HEK293 (cell line): Measurements from ENCODE around the gene THSD7B.

Source experiments
- CTCF ChIA-PET: fragments of 350-600 bp; formaldehyde crosslinking; extraction: SDS; loops from one replicate; lab custom pipeline; 2021; ENCODE audit warnings: antibody characterized with exemption; lab: Yijun Ruan, JAX
- POLR2A ChIA-PET: fragments of 300-600 bp; formaldehyde crosslinking; extraction: SDS; loops from one replicate; lab custom pipeline; 2020; ENCODE audit warnings: antibody characterized with exemption, inconsistent platforms; lab: Yijun Ruan, JAX
- H3K27ac ChIP-seq: fragments of 200-500 bp; sonication (Bioruptor generic); 2 replicates; pipeline ENCODE4 v1.5.1; 2014; ENCODE audit warnings: low read depth, low read length, control low read depth, inconsistent platforms; ENCODE audit errors: extremely low read depth
- H3K36me3 ChIP-seq, 2 experiments: fragments of 200-500 bp in 1 of 2; sonication (Bioruptor generic) in 1 of 2; 1 replicate in 1 of 2; 2 replicates in 1 of 2; pipeline ENCODE4 v1.5.1; 2014 to 2017; ENCODE audit warnings: inconsistent platforms in 2 of 2, low read length in 2 of 2; ENCODE audit not compliant: control insufficient read depth in 2 of 2, insufficient read depth in 1 of 2
- H3K4me1 ChIP-seq: fragments of 200-500 bp; sonication (Bioruptor generic); 2 replicates; pipeline ENCODE4 v1.5.1; 2014; ENCODE audit warnings: mild to moderate bottlenecking, low read length, inconsistent platforms; ENCODE audit not compliant: control insufficient read depth, insufficient read depth
- H3K4me3 ChIP-seq: 2 replicates; pipeline ENCODE4 v1.5.1; 2011; ENCODE audit warnings: low read depth, mild to moderate bottlenecking, control low read depth, low read length, moderate library complexity
- H3K9me3 ChIP-seq: fragments of 200-500 bp; sonication (Bioruptor generic); 2 replicates; pipeline ENCODE4 v1.5.1; 2014; ENCODE audit warnings: low read depth, low read length, inconsistent platforms; ENCODE audit not compliant: control insufficient read depth, insufficient read depth
- IKZF3 ChIP-seq: fragments of 450-650 bp; IDR thresholded peaks from 2 replicates; pipeline ENCODE4 v1.5.0; 2018; ENCODE audit warnings: missing biosample characterization, mild to moderate bottlenecking, missing genetic modification characterization, moderate library complexity
- ZBTB8A ChIP-seq: fragments of 450-650 bp; formaldehyde crosslinking; IDR thresholded peaks from 2 replicates; pipeline ENCODE4 v1.5.1; 2016; ENCODE audit warnings: missing biosample characterization, missing genetic modification characterization
- ZEB2 ChIP-seq: fragments of 450-650 bp; formaldehyde crosslinking; IDR thresholded peaks from 2 replicates; pipeline ENCODE4 v1.5.1; 2016; ENCODE audit warnings: missing biosample characterization, missing genetic modification characterization
- ZNF24 ChIP-seq: fragments of 450-650 bp; formaldehyde crosslinking; IDR thresholded peaks from 2 replicates; pipeline ENCODE4 v1.5.1; 2016; ENCODE audit warnings: missing biosample characterization, missing genetic modification characterization
- ZNF292 ChIP-seq: fragments of 450-650 bp; formaldehyde crosslinking; IDR thresholded peaks from 2 replicates; pipeline ENCODE4 v1.5.1; 2016; ENCODE audit warnings: low read depth, missing biosample characterization, missing genetic modification characterization, borderline replicate concordance
- ZNF473 ChIP-seq: fragments of 450-650 bp; formaldehyde crosslinking; IDR thresholded peaks from 2 replicates; pipeline ENCODE4 v1.5.1; 2017; ENCODE audit warnings: missing biosample characterization, missing genetic modification characterization
- ZNF48 ChIP-seq: fragments of 450-650 bp; formaldehyde crosslinking; IDR thresholded peaks from 2 replicates; pipeline ENCODE4 v1.5.1; 2016; ENCODE audit warnings: missing biosample characterization, missing genetic modification characterization
- ZNF521 ChIP-seq: fragments of 450-650 bp; formaldehyde crosslinking; IDR thresholded peaks from 2 replicates; pipeline ENCODE4 v1.5.1; 2017; ENCODE audit warnings: missing biosample characterization, mild to moderate bottlenecking, missing genetic modification characterization
- ZNF548 ChIP-seq: fragments of 450-650 bp; formaldehyde crosslinking; IDR thresholded peaks from 2 replicates; pipeline ENCODE4 v1.5.1; 2016; ENCODE audit warnings: missing biosample characterization, missing genetic modification characterization
- ZNF549 ChIP-seq: fragments of 450-650 bp; IDR thresholded peaks from 2 replicates; pipeline ENCODE4 v1.5.1; 2018; ENCODE audit warnings: missing biosample characterization, missing genetic modification characterization, mild to moderate bottlenecking, inconsistent platforms, moderate library complexity
- ZNF626 ChIP-seq: fragments of 450-650 bp; sonication (Bioruptor Pico); formaldehyde crosslinking; IDR thresholded peaks from 2 replicates; pipeline ENCODE4 v1.5.1; 2018; ENCODE audit warnings: missing biosample characterization, missing genetic modification characterization, inconsistent platforms
- TF ChIP-seq, protein P1 (sequence below): fragments of 450-650 bp; formaldehyde crosslinking; IDR thresholded peaks from 2 replicates; pipeline ENCODE4 v1.5.1; 2017; ENCODE audit warnings: missing biosample characterization, missing genetic modification characterization
- TF ChIP-seq, protein P2 (sequence below): fragments of 450-650 bp; formaldehyde crosslinking; conservative IDR thresholded peaks from 2 replicates; pipeline ENCODE4 v1.5.1; 2016; ENCODE audit warnings: low read depth, missing biosample characterization, missing genetic modification characterization
- TF ChIP-seq, protein P3 (sequence below): fragments of 450-650 bp; formaldehyde crosslinking; IDR thresholded peaks from 2 replicates; pipeline ENCODE4 v1.5.1; 2016; ENCODE audit warnings: missing biosample characterization, missing genetic modification characterization

The THSD7B gene

DNA sequence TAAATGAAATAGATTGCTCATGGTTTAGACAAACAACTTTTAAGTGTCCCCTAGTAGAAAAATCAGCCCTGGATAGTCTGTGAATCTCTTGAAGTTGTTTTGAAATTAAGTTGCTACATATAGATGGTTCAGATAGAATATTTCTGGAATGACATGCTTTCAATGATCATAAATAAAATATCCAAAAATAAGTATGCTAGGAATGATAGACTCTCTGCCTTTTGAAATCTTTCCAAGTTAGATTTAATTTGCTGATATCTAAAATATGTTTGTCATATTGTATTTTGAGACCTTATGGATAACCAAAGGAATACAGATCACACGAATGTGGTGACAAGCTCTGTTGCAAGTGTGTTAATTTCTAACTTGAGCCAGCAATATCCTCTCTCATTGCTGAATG, 488.7 kb downstream of the THSD7B start:
- CTCF ChIA-PET = no interaction called here

DNA sequence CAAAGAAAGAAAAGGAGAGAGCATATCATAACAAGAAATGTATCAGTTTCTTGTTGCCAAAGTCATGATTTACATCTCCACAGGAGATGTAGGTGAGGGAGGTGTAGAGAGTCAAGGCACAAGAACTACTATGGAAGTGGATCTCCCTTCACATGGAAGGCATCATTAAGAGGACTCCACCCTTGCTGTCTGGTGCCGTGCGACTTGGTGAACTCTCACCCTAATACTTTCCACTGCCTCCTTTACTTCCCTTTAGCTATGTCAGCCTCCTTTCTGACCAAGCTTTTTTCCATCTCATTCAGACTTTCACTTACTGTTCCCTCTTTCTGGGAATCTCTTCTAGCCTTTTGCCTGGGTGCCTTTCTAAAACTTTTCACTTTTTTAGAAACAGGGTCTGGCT, 490.0 kb downstream of the THSD7B start:
- POLR2A ChIA-PET = no interaction called here
- no peaks in the 10 kb centered on the region for H3K9me3 ChIP-seq

More for the DNA sequence above, 488.7 kb downstream of the THSD7B start:
- H3K9me3 ChIP-seq = no peaks in the 10 kb centered on the region
- POLR2A ChIA-PET = no interaction called here
- H3K4me3 ChIP-seq = no peak overlapping the region
- no peaks in the 10 kb centered on the region for H3K36me3 ChIP-seq
- TF ChIP-seq ZNF24 (tag by site-specific recombination) = no peak
- no peaks in the 10 kb centered on the region for H3K4me1 ChIP-seq
- no peak overlapping the region for H3K27ac ChIP-seq

DNA sequence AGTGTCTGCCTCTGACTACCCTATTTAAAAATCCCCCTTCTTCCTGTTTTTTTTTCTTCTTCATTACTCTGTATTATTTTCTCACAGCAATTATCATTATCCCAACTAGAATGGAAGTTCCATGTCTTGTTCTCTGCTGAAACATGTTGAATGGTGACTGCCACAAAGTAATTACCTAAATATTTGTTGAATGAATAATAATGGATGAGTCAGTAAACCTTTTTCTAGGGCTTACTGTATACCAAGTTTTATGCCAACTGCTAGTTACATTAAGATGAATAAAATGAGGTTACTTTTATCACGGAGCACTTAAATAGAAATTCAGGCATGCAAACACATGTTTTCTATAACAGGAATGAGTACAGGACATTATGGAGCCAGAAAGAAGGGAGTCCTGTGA, 490.6 kb downstream of the THSD7B start:
- TF ChIP-seq ZNF548 (tag by site-specific recombination) (no peak), ZNF292 (tag by site-specific recombination) (no peak), ZNF48 (no peak), IKZF3 (tag by site-specific recombination) (no peak), ZBTB8A (tag by site-specific recombination) (no peak), ZNF626 (tag by site-specific recombination) (no peak), ZNF24 (tag by site-specific recombination) (no peak), ZNF549 (tag by site-specific recombination) (no peak), ZNF521 (tag by site-specific recombination) (no peak), ZEB2 (no peak)
- TF ChIP-seq, protein P1, sequence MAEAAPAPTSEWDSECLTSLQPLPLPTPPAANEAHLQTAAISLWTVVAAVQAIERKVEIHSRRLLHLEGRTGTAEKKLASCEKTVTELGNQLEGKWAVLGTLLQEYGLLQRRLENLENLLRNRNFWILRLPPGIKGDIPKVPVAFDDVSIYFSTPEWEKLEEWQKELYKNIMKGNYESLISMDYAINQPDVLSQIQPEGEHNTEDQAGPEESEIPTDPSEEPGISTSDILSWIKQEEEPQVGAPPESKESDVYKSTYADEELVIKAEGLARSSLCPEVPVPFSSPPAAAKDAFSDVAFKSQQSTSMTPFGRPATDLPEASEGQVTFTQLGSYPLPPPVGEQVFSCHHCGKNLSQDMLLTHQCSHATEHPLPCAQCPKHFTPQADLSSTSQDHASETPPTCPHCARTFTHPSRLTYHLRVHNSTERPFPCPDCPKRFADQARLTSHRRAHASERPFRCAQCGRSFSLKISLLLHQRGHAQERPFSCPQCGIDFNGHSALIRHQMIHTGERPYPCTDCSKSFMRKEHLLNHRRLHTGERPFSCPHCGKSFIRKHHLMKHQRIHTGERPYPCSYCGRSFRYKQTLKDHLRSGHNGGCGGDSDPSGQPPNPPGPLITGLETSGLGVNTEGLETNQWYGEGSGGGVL (tag by site-specific recombination) = no peak
- TF ChIP-seq, protein P2, sequence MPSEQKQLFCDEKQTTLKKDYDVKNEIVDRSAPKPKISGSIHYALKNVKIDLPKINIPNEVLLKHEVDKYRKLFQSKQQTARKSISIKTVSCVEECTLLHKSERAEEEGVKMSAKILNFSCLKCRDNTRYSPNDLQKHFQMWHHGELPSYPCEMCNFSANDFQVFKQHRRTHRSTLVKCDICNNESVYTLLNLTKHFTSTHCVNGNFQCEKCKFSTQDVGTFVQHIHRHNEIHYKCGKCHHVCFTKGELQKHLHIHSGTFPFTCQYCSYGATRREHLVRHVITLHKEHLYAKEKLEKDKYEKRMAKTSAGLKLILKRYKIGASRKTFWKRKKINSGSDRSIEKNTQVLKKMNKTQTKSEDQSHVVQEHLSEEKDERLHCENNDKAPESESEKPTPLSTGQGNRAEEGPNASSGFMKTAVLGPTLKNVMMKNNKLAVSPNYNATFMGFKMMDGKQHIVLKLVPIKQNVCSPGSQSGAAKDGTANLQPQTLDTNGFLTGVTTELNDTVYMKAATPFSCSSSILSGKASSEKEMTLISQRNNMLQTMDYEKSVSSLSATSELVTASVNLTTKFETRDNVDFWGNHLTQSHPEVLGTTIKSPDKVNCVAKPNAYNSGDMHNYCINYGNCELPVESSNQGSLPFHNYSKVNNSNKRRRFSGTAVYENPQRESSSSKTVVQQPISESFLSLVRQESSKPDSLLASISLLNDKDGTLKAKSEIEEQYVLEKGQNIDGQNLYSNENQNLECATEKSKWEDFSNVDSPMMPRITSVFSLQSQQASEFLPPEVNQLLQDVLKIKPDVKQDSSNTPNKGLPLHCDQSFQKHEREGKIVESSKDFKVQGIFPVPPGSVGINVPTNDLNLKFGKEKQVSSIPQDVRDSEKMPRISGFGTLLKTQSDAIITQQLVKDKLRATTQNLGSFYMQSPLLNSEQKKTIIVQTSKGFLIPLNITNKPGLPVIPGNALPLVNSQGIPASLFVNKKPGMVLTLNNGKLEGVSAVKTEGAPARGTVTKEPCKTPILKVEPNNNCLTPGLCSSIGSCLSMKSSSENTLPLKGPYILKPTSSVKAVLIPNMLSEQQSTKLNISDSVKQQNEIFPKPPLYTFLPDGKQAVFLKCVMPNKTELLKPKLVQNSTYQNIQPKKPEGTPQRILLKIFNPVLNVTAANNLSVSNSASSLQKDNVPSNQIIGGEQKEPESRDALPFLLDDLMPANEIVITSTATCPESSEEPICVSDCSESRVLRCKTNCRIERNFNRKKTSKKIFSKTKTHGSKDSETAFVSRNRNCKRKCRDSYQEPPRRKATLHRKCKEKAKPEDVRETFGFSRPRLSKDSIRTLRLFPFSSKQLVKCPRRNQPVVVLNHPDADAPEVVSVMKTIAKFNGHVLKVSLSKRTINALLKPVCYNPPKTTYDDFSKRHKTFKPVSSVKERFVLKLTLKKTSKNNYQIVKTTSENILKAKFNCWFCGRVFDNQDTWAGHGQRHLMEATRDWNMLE (tag by site-specific recombination) = no peak
- Histone ChIP-seq H3K4me3 (no peak overlapping the region), H3K9me3 (no peaks in the 10 kb centered on the region), H3K27ac (no peak overlapping the region), H3K4me1 (no peaks in the 10 kb centered on the region), H3K36me3 (no peaks in the 10 kb centered on the region)
- CTCF ChIA-PET = no interaction called here
- POLR2A ChIA-PET = no interaction called here

More for the DNA sequence above, 490.0 kb downstream of the THSD7B start:
- H3K4me3 ChIP-seq = no peak overlapping the region
- H3K27ac ChIP-seq = no peak overlapping the region
- CTCF ChIA-PET = no interaction called here
- no peak for TF ChIP-seq ZNF473 (tag by site-specific recombination)
- TF ChIP-seq, protein P3, sequence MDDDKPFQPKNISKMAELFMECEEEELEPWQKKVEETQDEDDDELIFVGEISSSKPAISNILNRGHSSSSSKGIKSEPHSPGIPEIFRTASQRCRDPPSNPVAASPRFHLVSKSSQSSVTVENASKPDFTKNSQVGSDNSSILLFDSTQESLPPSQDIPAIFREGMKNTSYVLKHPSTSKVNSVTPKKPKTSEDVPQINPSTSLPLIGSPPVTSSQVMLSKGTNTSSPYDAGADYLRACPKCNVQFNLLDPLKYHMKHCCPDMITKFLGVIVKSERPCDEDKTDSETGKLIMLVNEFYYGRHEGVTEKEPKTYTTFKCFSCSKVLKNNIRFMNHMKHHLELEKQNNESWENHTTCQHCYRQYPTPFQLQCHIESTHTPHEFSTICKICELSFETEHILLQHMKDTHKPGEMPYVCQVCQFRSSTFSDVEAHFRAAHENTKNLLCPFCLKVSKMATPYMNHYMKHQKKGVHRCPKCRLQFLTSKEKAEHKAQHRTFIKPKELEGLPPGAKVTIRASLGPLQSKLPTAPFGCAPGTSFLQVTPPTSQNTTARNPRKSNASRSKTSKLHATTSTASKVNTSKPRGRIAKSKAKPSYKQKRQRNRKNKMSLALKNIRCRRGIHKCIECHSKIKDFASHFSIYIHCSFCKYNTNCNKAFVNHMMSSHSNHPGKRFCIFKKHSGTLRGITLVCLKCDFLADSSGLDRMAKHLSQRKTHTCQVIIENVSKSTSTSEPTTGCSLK = no peak
- no peaks in the 10 kb centered on the region for H3K4me1 ChIP-seq
- H3K36me3 ChIP-seq = no peaks in the 10 kb centered on the region
